Common myeloid progenitor, CD34-positive (primary cell): Measurements from ENCODE around the gene ATP11B.

Experiments used
- CTCF ChIA-PET: fragments of 350-600 bp; sonication (Branson Sonifier 250); formaldehyde crosslinking; loops from one replicate; lab custom pipeline; 2021; ENCODE audit warnings: antibody characterized with exemption; lab: Charles Lee
- POLR2A ChIA-PET: fragments of 350-600 bp; sonication (Branson Sonifier 250); formaldehyde crosslinking; loops from one replicate; lab custom pipeline; 2021; ENCODE audit warnings: antibody characterized with exemption; lab: Charles Lee
- DNase-seq, 3 donors: peaks; one replicate each; pipeline versions ENCODE4 v3.0.0 to v3.0.0-alpha.2; 2013
- H3K27ac ChIP-seq, 2 experiments: 1 replicate in 1 of 2; 2 replicates in 1 of 2; pipeline ENCODE4 v1.7.0; 2013; ENCODE audit warnings: inconsistent platforms in 2 of 2, low read length in 2 of 2, mild to moderate bottlenecking in 2 of 2, low read depth in 1 of 2, moderate library complexity in 1 of 2; ENCODE audit not compliant: severe bottlenecking in 2 of 2, insufficient read depth in 1 of 2, poor library complexity in 1 of 2
- H3K27me3 ChIP-seq, 5 experiments: replicated peaks in 2 of 5; 1 replicate in 3 of 5; 2 replicates in 2 of 5; pipeline versions ENCODE4 v1.6.1 to v1.7.0; 2013; ENCODE audit warnings: low read length in 4 of 5, mild to moderate bottlenecking in 2 of 5, moderate library complexity in 2 of 5, inconsistent platforms in 1 of 5; ENCODE audit not compliant: insufficient read depth in 5 of 5, control insufficient read depth in 4 of 5
- H3K36me3 ChIP-seq, 4 experiments: 1 replicate in 2 of 4; 2 replicates in 2 of 4; pipeline versions ENCODE4 v1.6.1 to v1.7.0; 2013; ENCODE audit warnings: low read length in 3 of 4, control low read depth in 1 of 4, mild to moderate bottlenecking in 1 of 4; ENCODE audit not compliant: control insufficient read depth in 4 of 4, insufficient read depth in 4 of 4
- H3K4me1 ChIP-seq, 4 experiments: 1 replicate in 3 of 4; 2 replicates in 1 of 4; pipeline versions ENCODE4 v1.6.1 to v1.7.1; 2013; ENCODE audit warnings: low read length in 3 of 4, mild to moderate bottlenecking in 3 of 4, control low read depth in 1 of 4, inconsistent platforms in 1 of 4, moderate library complexity in 1 of 4; ENCODE audit not compliant: control insufficient read depth in 4 of 4, insufficient read depth in 4 of 4; ENCODE audit errors: control extremely low read depth in 1 of 4
- H3K4me3 ChIP-seq, 7 experiments: 1 replicate in 4 of 7; 2 replicates in 3 of 7; pipeline versions ENCODE4 v1.5.1 to v1.7.0; 2013; ENCODE audit warnings: mild to moderate bottlenecking in 7 of 7, low read length in 6 of 7, moderate library complexity in 6 of 7, inconsistent platforms in 2 of 7, low read depth in 2 of 7, control low read depth in 1 of 7; ENCODE audit not compliant: insufficient read depth in 4 of 7, control insufficient read depth in 1 of 7; ENCODE audit errors: extremely low read depth in 1 of 7
- H3K9me3 ChIP-seq, 5 experiments: 1 replicate in 4 of 5; 2 replicates in 1 of 5; pipeline versions ENCODE4 v1.6.1 to v1.7.1; 2013; ENCODE audit warnings: low read length in 4 of 5, mild to moderate bottlenecking in 2 of 5, inconsistent platforms in 1 of 5, low read depth in 1 of 5, moderate library complexity in 1 of 5; ENCODE audit not compliant: control insufficient read depth in 4 of 5, insufficient read depth in 2 of 5; ENCODE audit errors: control extremely low read depth in 1 of 5
- WGBS: methylation state at CpG from one replicate; pipeline ENCODE4 v1.1.5; 2013; ENCODE audit not compliant: insufficient coverage; 5-methylcytosine and 5-hydroxymethylcytosine counted together

The ATP11B gene

DNA sequence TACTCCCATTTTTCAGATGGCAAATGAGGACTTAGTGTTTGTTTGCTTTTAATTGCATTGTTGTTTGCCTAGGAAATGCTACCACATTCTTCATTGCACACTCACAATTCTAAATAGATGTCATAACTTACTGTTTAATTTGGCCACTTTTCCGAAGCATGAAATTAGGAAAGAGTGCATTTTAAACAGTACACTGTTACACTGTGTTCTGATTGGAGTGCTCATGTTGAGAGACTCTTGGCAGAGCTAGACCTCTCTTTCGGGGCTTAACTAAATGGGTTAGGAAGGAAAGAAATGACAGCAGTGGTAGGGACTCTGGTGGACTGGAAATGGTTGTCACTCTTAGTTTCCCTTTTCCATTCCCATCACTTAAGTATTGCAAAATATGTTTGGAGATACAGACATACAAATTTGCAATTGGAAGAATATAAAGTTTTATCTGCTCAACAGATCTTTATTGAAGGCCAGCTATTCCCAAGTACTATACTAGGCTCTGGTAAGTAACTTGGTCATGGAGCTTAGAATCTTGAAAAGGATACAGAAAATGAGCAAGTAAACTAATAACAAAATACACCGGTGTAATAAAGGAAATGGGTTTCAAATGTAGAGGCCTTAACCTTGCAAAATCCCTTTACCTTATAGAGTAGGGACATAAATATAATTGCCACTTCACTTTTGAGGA is 96.8 kb downstream of the ATP11B start:
- H3K4me3 ChIP-seq, result no peak overlapping the region
- H3K27me3 ChIP-seq, result no peaks in the 10 kb centered on the region
- H3K27ac ChIP-seq, result no peak overlapping the region
- no peak for DNase-seq
- H3K9me3 ChIP-seq, result no peaks in the 10 kb centered on the region
- H3K4me1 ChIP-seq, result no peaks in the 10 kb centered on the region
- WGBS, result 100% methylated on average over 1 of the region's 3 CpGs
- CTCF ChIA-PET, result interaction anchor here (1.1 kb wide), 1 partner anchor 176 kb away, joined by 3 read pairs; no protein-coding TSS in a partner anchor
- H3K36me3 ChIP-seq, result peaks cover 14 to 38% (median 18%) of the 10 kb centered on the region in 4 experiments
- POLR2A ChIA-PET, result no interaction called here

DNA sequence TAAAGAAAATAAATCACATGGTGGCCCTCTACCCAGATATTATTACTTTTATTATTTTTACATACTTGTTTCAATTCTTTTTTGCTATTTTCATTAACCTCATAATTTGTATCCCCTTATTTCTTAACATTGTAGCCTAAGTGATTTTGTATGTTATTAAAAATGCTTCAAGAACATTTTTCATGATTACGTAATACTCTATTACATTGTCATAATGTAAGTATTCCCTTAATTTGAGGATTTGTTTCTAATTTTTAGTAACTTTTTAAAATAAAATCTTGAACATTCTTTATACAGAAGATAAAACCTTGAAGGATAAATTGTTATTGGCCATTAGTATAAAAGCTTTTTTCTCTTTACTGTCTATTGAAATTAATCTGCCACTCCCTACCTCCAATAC is 98.1 kb downstream of the ATP11B start:
- no CpG with 5 or more reads among the region's 1 CpG for WGBS
- Histone ChIP-seq H3K4me3 (no peak overlapping the region), H3K4me1 (no peaks in the 10 kb centered on the region), H3K27ac (no peak overlapping the region), H3K9me3 (no peaks in the 10 kb centered on the region), H3K36me3 (peaks cover 14 to 41% (median 18%) of the 10 kb centered on the region in 4 experiments), H3K27me3 (no peaks in the 10 kb centered on the region)
- POLR2A ChIA-PET, result interaction anchor here (0.6 kb wide), 1 partner anchor 891 kb away, joined by 6 read pairs; no protein-coding TSS in a partner anchor
- CTCF ChIA-PET, result no interaction called here
- no peak for DNase-seq

DNA sequence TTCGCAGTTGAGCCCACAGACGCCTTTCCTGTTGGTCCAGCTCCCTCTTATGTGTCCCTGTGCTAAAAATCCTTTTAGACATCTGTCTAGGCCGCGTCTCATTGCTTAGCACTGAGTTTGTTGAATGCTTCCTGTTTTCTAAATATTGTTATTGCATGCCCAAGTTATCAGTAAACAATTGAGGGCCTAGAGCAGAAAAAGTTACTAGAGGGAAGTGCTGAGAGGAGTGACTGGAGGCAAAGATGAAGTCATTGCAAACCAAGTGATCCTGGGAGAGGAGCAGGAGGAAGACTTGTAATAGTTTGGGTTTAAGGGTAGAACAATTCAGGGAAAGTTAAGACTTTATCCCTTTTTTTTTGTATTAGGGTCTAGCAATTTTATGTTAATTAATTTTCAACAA is 98.9 kb downstream of the ATP11B start:
- Histone ChIP-seq H3K27me3 (no peaks in the 10 kb centered on the region), H3K27ac (no peak overlapping the region), H3K4me3 (no peak overlapping the region), H3K4me1 (no peaks in the 10 kb centered on the region), H3K36me3 (peaks cover 14 to 36% (median 18%) of the 10 kb centered on the region in 4 experiments), H3K9me3 (no peaks in the 10 kb centered on the region)
- 97% methylated on average over 4 of the region's 4 CpGs for whole genome bisulfite sequencing
- CTCF ChIA-PET, result no interaction called here
- no peak for DNase-seq
- POLR2A ChIA-PET, result no interaction called here

DNA sequence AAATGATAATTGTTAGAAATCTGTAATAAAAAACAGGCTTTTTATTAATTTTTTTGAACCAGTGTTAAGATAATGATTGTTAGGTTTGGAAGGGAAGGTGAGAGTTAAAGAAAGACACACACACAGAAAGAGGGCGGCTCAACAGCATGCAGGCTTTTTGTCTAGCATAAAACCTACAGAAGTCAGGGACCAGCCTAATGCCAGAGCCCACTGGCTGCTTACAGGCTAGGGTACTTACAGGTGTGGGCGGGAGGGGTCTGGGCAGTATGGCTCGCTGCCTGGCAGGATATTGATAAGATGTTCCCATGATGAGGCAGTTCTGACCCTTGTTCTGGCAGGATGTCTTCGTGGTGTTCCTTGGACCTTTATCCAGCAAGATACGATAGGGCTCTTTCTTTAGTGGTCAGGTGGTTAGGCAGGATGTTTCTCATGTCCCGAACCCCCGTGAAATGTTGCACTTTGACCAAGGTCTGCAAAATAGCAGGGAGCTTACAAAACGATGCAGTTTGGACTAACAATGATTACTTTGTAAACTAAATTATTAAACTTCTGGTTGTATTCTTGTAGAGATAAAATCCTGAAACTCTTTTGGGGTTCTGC is 102.3 kb downstream of the ATP11B start:
- no peak overlapping the region for H3K4me3 ChIP-seq
- DNase-seq, result no peak
- H3K27ac ChIP-seq, result no peak overlapping the region
- no peaks in the 10 kb centered on the region for H3K27me3 ChIP-seq
- POLR2A ChIA-PET, result no interaction called here
- no peaks in the 10 kb centered on the region for H3K4me1 ChIP-seq
- no peaks in the 10 kb centered on the region for H3K9me3 ChIP-seq
- 91% methylated on average over 7 of the region's 8 CpGs for WGBS
- CTCF ChIA-PET, result no interaction called here
- H3K36me3 ChIP-seq, result peaks cover 14 to 38% (median 17%) of the 10 kb centered on the region in 4 experiments

DNA sequence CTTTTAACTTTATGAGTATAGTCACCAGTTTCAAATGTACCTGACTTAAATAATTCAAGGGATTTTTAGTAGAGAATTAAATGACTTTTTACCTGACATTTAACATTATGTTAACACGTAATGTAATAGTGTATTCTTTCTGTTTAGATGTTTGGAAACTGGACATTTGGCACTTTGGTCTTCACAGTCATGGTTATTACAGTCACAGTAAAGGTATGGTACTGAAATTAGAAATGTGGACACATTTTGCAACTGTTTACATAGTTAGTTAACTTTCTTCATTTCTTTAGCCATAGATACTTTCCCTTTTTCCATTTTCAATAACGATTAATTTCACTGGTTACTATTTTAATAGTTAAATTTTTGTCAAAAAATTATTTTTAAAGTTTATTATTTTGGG is 103.2 kb downstream of the ATP11B start:
- H3K4me1 ChIP-seq, result no peaks in the 10 kb centered on the region
- CTCF ChIA-PET, result no interaction called here
- no CpG with 5 or more reads among the region's 2 CpGs for WGBS
- POLR2A ChIA-PET, result no interaction called here
- no peak for DNase-seq
- no peaks in the 10 kb centered on the region for H3K27me3 ChIP-seq
- no peak overlapping the region for H3K27ac ChIP-seq
- H3K9me3 ChIP-seq, result no peaks in the 10 kb centered on the region
- H3K4me3 ChIP-seq, result no peak overlapping the region
- peaks cover 14 to 32% (median 15%) of the 10 kb centered on the region in 4 experiments for H3K36me3 ChIP-seq

DNA sequence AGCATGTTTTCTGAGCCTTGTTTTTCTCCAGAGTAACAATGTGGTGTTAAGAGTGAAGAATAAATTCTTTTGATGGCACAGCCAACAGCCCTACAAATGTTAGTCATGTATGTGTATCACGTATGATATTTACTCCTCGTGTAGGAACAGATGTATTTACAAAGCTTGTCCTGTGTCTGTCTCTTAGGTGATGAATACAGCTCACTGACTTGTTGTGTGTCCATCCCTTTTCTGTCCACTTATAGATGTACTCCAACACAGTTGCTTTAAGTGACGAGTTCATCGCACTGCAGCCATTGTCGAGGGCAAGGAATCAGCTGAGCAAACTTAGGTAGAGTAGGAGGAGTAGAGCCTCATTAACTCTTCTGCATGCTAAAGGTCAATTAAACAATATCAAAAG is 108.9 kb downstream of the ATP11B start:
- POLR2A ChIA-PET, result no interaction called here
- 94% methylated on average over 3 of the region's 5 CpGs for WGBS
- DNase-seq, result no peak
- Histone ChIP-seq H3K27ac (no peak overlapping the region), H3K36me3 (peaks cover 3 to 42% (median 15%) of the 10 kb centered on the region in 4 experiments), H3K27me3 (no peaks in the 10 kb centered on the region), H3K4me3 (no peak overlapping the region), H3K4me1 (no peaks in the 10 kb centered on the region), H3K9me3 (no peaks in the 10 kb centered on the region)
- CTCF ChIA-PET, result interaction anchor here (2.8 kb wide), 1 partner anchor 9 kb away, joined by 17 read pairs; no protein-coding TSS in a partner anchor

DNA sequence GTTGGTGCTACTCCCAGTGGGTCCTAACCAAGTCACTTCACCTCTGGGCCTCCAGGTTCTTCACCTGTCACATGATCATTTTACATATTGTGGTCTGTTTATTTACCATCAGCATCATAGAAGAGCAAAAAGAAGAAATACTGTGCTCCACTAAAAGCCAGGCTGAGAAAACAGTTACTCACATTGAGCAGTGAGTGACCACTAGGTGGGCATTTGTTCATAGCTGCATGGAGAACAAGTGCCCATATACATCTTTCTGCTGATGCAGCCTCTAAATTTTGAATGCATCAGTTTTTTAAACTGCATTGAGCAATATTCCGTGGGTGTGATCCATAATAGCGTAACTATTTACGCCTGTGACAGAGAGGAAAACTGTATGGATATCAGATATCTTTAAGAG is 110.9 kb downstream of the ATP11B start:
- Histone ChIP-seq H3K4me1 (no peaks in the 10 kb centered on the region), H3K36me3 (peaks cover 3 to 36% (median 13%) of the 10 kb centered on the region in 4 experiments), H3K27ac (no peak overlapping the region), H3K4me3 (no peak overlapping the region), H3K27me3 (no peaks in the 10 kb centered on the region), H3K9me3 (no peaks in the 10 kb centered on the region)
- 100% methylated on average over 3 of the region's 3 CpGs for WGBS
- ChIA-PET POLR2A (no interaction called here), CTCF (interaction anchor here (0.6 to 1.5 kb wide), 3 partner anchors 16 to 908 kb away, joined by 3 to 5 read pairs (median 4); no protein-coding TSS in a partner anchor)
- peak in 2 of 3 donors; percentile 16 to 20 for DNase-seq
